K562 (cell line): ENCODE measurements around the gene HTR3C. TPM values are rescaled to one million over a fixed set of nuclear protein-coding genes. Genes with fewer than 3 reads are reported as not detected.

Experiments
- CHD7 ChIP-seq: fragments of 200-600 bp; sonication (generic); IDR thresholded peaks from one replicate; pipeline ENCODE4 v1.6.1; 2012; ENCODE audit warnings: mild to moderate bottlenecking, low read depth, low read length, inconsistent platforms
- KDM1A ChIP-seq, 2 experiments: fragments of 450-650 bp; IDR thresholded peaks; 2 replicates each; pipeline ENCODE4 v1.6.1; 2016; ENCODE audit warnings: mild to moderate bottlenecking in 2 of 2
- polyA plus RNA-seq, 8 experiments: library from polyadenylated mRNA; depleted of rRNA in 4 of 8; stranded (reverse) in 5 of 8; unstranded in 3 of 8; fragments of >200 nt; fragmentation: Nextera tagmentation in 2 of 8; fragmentation: Illumina TruSeq in 1 of 8; extraction: Ambion mirVana in 2 of 8; extraction: Trizol in 1 of 8; gene quantifications; 2 replicates each; pipeline versions ENCODE4 v1.2.1 to v1.2.3, GENCODE V29; 2011 to 2014; ENCODE audit warnings: inconsistent platforms in 1 of 8, missing spikeins in 1 of 8
- total RNA-seq, 7 experiments: library from RNA; depleted of rRNA in 6 of 7; stranded (reverse); fragments of >200 nt in 6 of 7; fragmentation: Illumina TruSeq in 2 of 7; extraction: Trizol in 2 of 7; gene quantifications; 2 replicates each; pipeline versions ENCODE4 v1.2.1 to v1.2.3, GENCODE V29; 2011 to 2021; ENCODE audit warnings: low replicate concordance in 1 of 7

HTR3C gene
- total and polyA plus RNA-seq, 9 of the 15 experiments (the other 6 are each of a cell fraction or from before 2014, with no cell fraction given) = 0.04 to 0.06 TPM; not detected in 7

GRCh38 chr3:184073621-184074020 lies 20.8 kb downstream of the HTR3C start (continued):
- TF ChIP-seq CHD7 (no peak), KDM1A (IDR thresholded peaks at IDR 0.05) (no peak)
- TF ChIP-seq, all 486 proteins: peak for 0
